H1 (cell line): ENCODE results near the gene VSTM2B. TPM values are rescaled to one million over a fixed set of nuclear protein-coding genes. Genes with fewer than 3 reads are reported as not detected.

Experiments used
- CTCF ChIA-PET: fragments of 300-600 bp; sonication (Branson Sonifier 250); formaldehyde crosslinking; loops from one replicate; lab custom pipeline; 2021; ENCODE audit not compliant: partially characterized antibody; lab: Charles Lee
- POLR2A ChIA-PET: fragments of 300-600 bp; sonication (Branson Sonifier 250); formaldehyde crosslinking; loops from one replicate; lab custom pipeline; 2021; ENCODE audit warnings: inconsistent platforms; ENCODE audit not compliant: partially characterized antibody; lab: Charles Lee
- DNase-seq, 2 experiments: peaks; one replicate each; pipeline versions ENCODE4 v3.0.0 to v3.0.0-alpha.2; 2010 to 2022; ENCODE audit warnings: low spot score in 2 of 2, low read depth in 1 of 2, mixed read lengths in 1 of 2
- FAIRE-seq: peaks from 2 replicates; lab custom pipeline; 2011; peaks lifted over from hg19 to GRCh38; lab: Jason Lieb, UNC
- H2AFZ ChIP-seq: 2 replicates; pipeline ENCODE4 v1.8.1; 2012; ENCODE audit warnings: low read length, inconsistent platforms
- H2AK5ac ChIP-seq: 2 replicates; pipeline ENCODE4 v1.6.1; 2013; ENCODE audit warnings: low read depth, low read length
- H2BK120ac ChIP-seq: replicated peaks from 2 replicates; pipeline ENCODE3; 2013; ENCODE audit warnings: low read depth, low read length, inconsistent platforms
- H2BK12ac ChIP-seq: 2 replicates; pipeline ENCODE4 v1.6.1; 2013; ENCODE audit warnings: low read depth, low read length
- H2BK15ac ChIP-seq: 2 replicates; pipeline ENCODE4 v1.6.1; 2013; ENCODE audit warnings: low read length
- H2BK20ac ChIP-seq: 2 replicates; pipeline ENCODE4 v1.6.1; 2013; ENCODE audit warnings: low read length
- H2BK5ac ChIP-seq: 2 replicates; pipeline ENCODE4 v1.6.1; 2013; ENCODE audit warnings: low read depth, low read length
- H3K14ac ChIP-seq: 2 replicates; pipeline ENCODE4 v1.6.1; 2013; ENCODE audit warnings: inconsistent platforms; ENCODE audit not compliant: insufficient read length
- H3K18ac ChIP-seq: 2 replicates; pipeline ENCODE4 v1.6.1; 2013; ENCODE audit warnings: low read length; ENCODE audit errors: extremely low read depth
- H3K23ac ChIP-seq: 2 replicates; pipeline ENCODE4 v1.6.1; 2013; ENCODE audit warnings: inconsistent platforms; ENCODE audit not compliant: insufficient read length
- H3K23me2 ChIP-seq: 2 replicates; pipeline ENCODE4 v1.6.1; 2013; ENCODE audit warnings: low read depth, low read length
- H3K27ac ChIP-seq: 2 replicates; pipeline ENCODE4 v1.6.1; 2011; ENCODE audit warnings: low read depth, low read length, inconsistent platforms
- H3K27me3 ChIP-seq, 4 experiments: replicated peaks in 1 of 4; 1 replicate in 1 of 4; 2 replicates in 3 of 4; pipeline versions ENCODE4 v1.6.1 to v1.8.1; 2011 to 2013; ENCODE audit warnings: low read length in 3 of 4, mild to moderate bottlenecking in 3 of 4, inconsistent platforms in 2 of 4, mixed read lengths in 2 of 4, moderate library complexity in 1 of 4; ENCODE audit not compliant: control insufficient read depth in 3 of 4, insufficient read depth in 3 of 4; ENCODE audit errors: extremely low read depth in 1 of 4
- H3K36me3 ChIP-seq, 4 experiments: 2 replicates each; pipeline versions ENCODE4 v1.6.1 to v1.8.1; 2011 to 2013; ENCODE audit warnings: mild to moderate bottlenecking in 4 of 4, low read length in 3 of 4, moderate library complexity in 2 of 4, control low read depth in 1 of 4, inconsistent platforms in 1 of 4; ENCODE audit not compliant: insufficient read depth in 4 of 4, control insufficient read depth in 2 of 4
- H3K4ac ChIP-seq: replicated peaks from 2 replicates; pipeline ENCODE3; 2013; ENCODE audit warnings: low read length, low read depth, mixed read lengths, inconsistent platforms; ENCODE audit not compliant: insufficient read length
- H3K4me1 ChIP-seq, 4 experiments: replicated peaks in 1 of 4; 1 replicate in 1 of 4; 2 replicates in 3 of 4; pipeline versions ENCODE4 v1.6.1 to v1.8.1; 2011 to 2013; ENCODE audit warnings: low read length in 3 of 4, inconsistent platforms in 2 of 4, mixed read lengths in 1 of 4; ENCODE audit not compliant: insufficient read depth in 4 of 4, control insufficient read depth in 3 of 4
- H3K4me2 ChIP-seq, 2 experiments: 2 replicates each; pipeline versions ENCODE4 v1.6.1 to v1.8.1; 2011 to 2013; ENCODE audit warnings: low read depth in 2 of 2, low read length in 2 of 2, control low read depth in 1 of 2, inconsistent platforms in 1 of 2, mild to moderate bottlenecking in 1 of 2; ENCODE audit not compliant: insufficient read depth in 1 of 2
- H3K4me3 ChIP-seq, 4 experiments: fragments of 200-600, 300-600 bp in 1 of 4; sonication (generic), shearing (Covaris generic), sonication (Bioruptor Twin) in 1 of 4; 2 replicates each; pipeline versions ENCODE4 v1.5.1 to v1.8.1; 2011 to 2016; ENCODE audit warnings: low read length in 4 of 4, low read depth in 3 of 4, control low read depth in 2 of 4, inconsistent platforms in 2 of 4, mild to moderate bottlenecking in 2 of 4, mixed read lengths in 1 of 4, moderate library complexity in 1 of 4; ENCODE audit not compliant: insufficient read depth in 2 of 4; ENCODE audit errors: extremely low read depth in 1 of 4
- H3K56ac ChIP-seq: replicated peaks from 2 replicates; pipeline ENCODE3; 2013; ENCODE audit warnings: low read depth, mild to moderate bottlenecking, mixed read lengths, low read length, inconsistent platforms; ENCODE audit not compliant: insufficient read length
- H3K79me1 ChIP-seq: 2 replicates; pipeline ENCODE4 v1.6.1; 2013; ENCODE audit warnings: low read depth, low read length, control low read depth
- H3K79me2 ChIP-seq, 2 experiments: 2 replicates each; pipeline versions ENCODE4 v1.6.1 to v1.8.1; 2012 to 2013; ENCODE audit warnings: low read length in 2 of 2, mild to moderate bottlenecking in 2 of 2, inconsistent platforms in 1 of 2; ENCODE audit not compliant: insufficient read depth in 2 of 2, control insufficient read depth in 1 of 2
- H3K9ac ChIP-seq, 4 experiments: replicated peaks in 1 of 4; 1 replicate in 1 of 4; 2 replicates in 3 of 4; pipeline versions ENCODE4 v1.6.1 to v1.8.1; 2011 to 2013; ENCODE audit warnings: low read depth in 3 of 4, low read length in 3 of 4, control low read depth in 2 of 4, mild to moderate bottlenecking in 2 of 4, moderate library complexity in 2 of 4, inconsistent platforms in 1 of 4; ENCODE audit errors: extremely low read depth in 1 of 4
- H3K9me3 ChIP-seq, 2 experiments: 2 replicates each; pipeline versions ENCODE4 v1.6.1 to v1.8.1; 2012 to 2013; ENCODE audit warnings: mild to moderate bottlenecking in 2 of 2, moderate library complexity in 2 of 2, control low read depth in 1 of 2, inconsistent platforms in 1 of 2, low read depth in 1 of 2, low read length in 1 of 2, mixed read lengths in 1 of 2; ENCODE audit not compliant: insufficient read depth in 2 of 2
- H4K20me1 ChIP-seq, 2 experiments: replicated peaks in 1 of 2; 2 replicates each; pipeline versions ENCODE3 to v1.8.1; 2011 to 2013; ENCODE audit warnings: inconsistent platforms in 2 of 2, low read length in 2 of 2, mild to moderate bottlenecking in 1 of 2; ENCODE audit not compliant: insufficient read depth in 2 of 2, control insufficient read depth in 1 of 2
- H4K5ac ChIP-seq: 2 replicates; pipeline ENCODE4 v1.6.1; 2013; ENCODE audit warnings: low read length, low read depth, mixed read lengths, inconsistent platforms; ENCODE audit not compliant: insufficient read length
- H4K8ac ChIP-seq: 2 replicates; pipeline ENCODE4 v1.8.0; 2013; ENCODE audit warnings: mild to moderate bottlenecking, moderate library complexity, low read length, inconsistent platforms; ENCODE audit not compliant: insufficient read depth; ENCODE audit errors: extremely low read depth
- H4K91ac ChIP-seq: replicated peaks from 2 replicates; pipeline ENCODE3; 2013; ENCODE audit warnings: low read length, mixed read lengths, inconsistent platforms; ENCODE audit not compliant: insufficient read length
- CBX5 ChIP-seq: fragments of 300-800, 300-1000 bp; sonication (generic); IDR thresholded peaks from 2 replicates; pipeline ENCODE4 v1.7.1; 2016; ENCODE audit warnings: antibody characterized with exemption, low read length, low read depth
- CHD1 ChIP-seq: IDR thresholded peaks from 2 replicates; pipeline ENCODE4 v1.6.1; 2012; ENCODE audit warnings: low read depth, low read length, improper control_type of control experiment
- CREB1 ChIP-seq: IDR thresholded peaks from 2 replicates; pipeline ENCODE4 v1.6.1; 2012; ENCODE audit warnings: inconsistent platforms
- EP300 ChIP-seq, 2 experiments: IDR thresholded peaks; 1 replicate in 1 of 2; 2 replicates in 1 of 2; pipeline ENCODE4 v1.6.1; 2011 to 2012; ENCODE audit warnings: low read depth in 2 of 2, low read length in 2 of 2, mild to moderate bottlenecking in 2 of 2, borderline replicate concordance in 1 of 2, inconsistent platforms in 1 of 2, moderate library complexity in 1 of 2
- FOSL1 ChIP-seq: IDR thresholded peaks from 2 replicates; pipeline ENCODE4 v1.6.1; 2011; ENCODE audit warnings: mild to moderate bottlenecking, low read depth, low read length, moderate library complexity; ENCODE audit not compliant: insufficient read depth
- KDM5A ChIP-seq: fragments of 200-600 bp; IDR thresholded peaks from 2 replicates; pipeline ENCODE4 v1.7.1; 2012; ENCODE audit warnings: mild to moderate bottlenecking, low read length, inconsistent platforms, mixed read lengths
- NRF1 ChIP-seq: IDR thresholded peaks from 2 replicates; pipeline ENCODE4 v1.6.1; 2011; ENCODE audit warnings: mild to moderate bottlenecking, low read depth, low read length, improper control_type of control experiment
- POLR2A ChIP-seq, 2 experiments: IDR thresholded peaks; 1 replicate in 1 of 2; 2 replicates in 1 of 2; pipeline ENCODE4 v1.6.1; 2011; ENCODE audit warnings: low read depth in 2 of 2, low read length in 2 of 2, mild to moderate bottlenecking in 2 of 2; ENCODE audit errors: control extremely low read depth in 1 of 2
- POU5F1 ChIP-seq: IDR thresholded peaks from 2 replicates; pipeline ENCODE4 v1.6.1; 2011; ENCODE audit warnings: low read depth, mild to moderate bottlenecking, low read length, moderate library complexity
- RAD21 ChIP-seq, 2 experiments: IDR thresholded peaks in 1 of 2; conservative IDR thresholded peaks in 1 of 2; 2 replicates each; pipeline ENCODE4 v1.6.1; 2011; ENCODE audit warnings: low read depth in 2 of 2, low read length in 2 of 2, improper control_type of control experiment in 1 of 2, inconsistent platforms in 1 of 2, mild to moderate bottlenecking in 1 of 2, moderate library complexity in 1 of 2
- SAP30 ChIP-seq: fragments of 300-600 bp; sonication (generic); IDR thresholded peaks from 2 replicates; pipeline ENCODE4 v1.7.1; 2012; ENCODE audit warnings: low read length, moderate library complexity, mild to moderate bottlenecking, inconsistent platforms; ENCODE audit not compliant: insufficient read depth, insufficient replicate concordance
- SIRT6 ChIP-seq: IDR thresholded peaks from one replicate; pipeline ENCODE4 v1.7.1; 2012; ENCODE audit warnings: low read length, inconsistent platforms
- ZNF274 ChIP-seq: IDR thresholded peaks from 2 replicates; pipeline ENCODE4 v1.7.0; 2012; ENCODE audit warnings: low read length, borderline replicate concordance; ENCODE audit errors: extremely low read depth
- WGBS, 2 experiments: shearing (Covaris generic) in 1 of 2; methylation state at CpG; one replicate each; pipeline versions ENCODE4 v1.1.6 to v1.1.7; 2013 to 2015; ENCODE audit warnings: low lambda C conversion rate in 2 of 2, mixed read lengths in 2 of 2, inconsistent platforms in 1 of 2, low coverage in 1 of 2, missing lambda C conversion rate in 1 of 2; ENCODE audit not compliant: insufficient replicate concordance in 2 of 2, insufficient coverage in 1 of 2, insufficient read length in 1 of 2; ENCODE audit errors: extremely low coverage in 1 of 2, missing lambda C conversion rate in 1 of 2; 5-methylcytosine and 5-hydroxymethylcytosine counted together
- polyA plus RNA-seq, 7 experiments: library from polyadenylated mRNA; depleted of rRNA in 3 of 7; stranded (reverse) in 5 of 7; unstranded in 2 of 7; fragments of >200 nt in 5 of 7; fragments of 200-250 nt in 2 of 7; gene quantifications; 1 replicate in 5 of 7; 2 replicates in 1 of 7; 4 replicates in 1 of 7; pipeline versions ENCODE4 v1.2.1 to v1.2.3, GENCODE V29; 2011 to 2013; ENCODE audit warnings: missing spikeins in 2 of 7, mixed read lengths in 2 of 7
- total RNA-seq: library from RNA; stranded (reverse); fragmentation: NEBNext Ultra II Directional; extraction: Animal tissue kit (Norgen Biotek cat#: 25700); gene quantifications from 2 replicates; pipeline ENCODE4 v1.2.1, GENCODE V29; 2021

Gene VSTM2B
- total and polyA plus RNA-seq, 2 of the 8 experiments (the other 6 are each of a cell fraction or from before 2014, with no cell fraction given) = 0.82 to 1.5 TPM

DNA sequence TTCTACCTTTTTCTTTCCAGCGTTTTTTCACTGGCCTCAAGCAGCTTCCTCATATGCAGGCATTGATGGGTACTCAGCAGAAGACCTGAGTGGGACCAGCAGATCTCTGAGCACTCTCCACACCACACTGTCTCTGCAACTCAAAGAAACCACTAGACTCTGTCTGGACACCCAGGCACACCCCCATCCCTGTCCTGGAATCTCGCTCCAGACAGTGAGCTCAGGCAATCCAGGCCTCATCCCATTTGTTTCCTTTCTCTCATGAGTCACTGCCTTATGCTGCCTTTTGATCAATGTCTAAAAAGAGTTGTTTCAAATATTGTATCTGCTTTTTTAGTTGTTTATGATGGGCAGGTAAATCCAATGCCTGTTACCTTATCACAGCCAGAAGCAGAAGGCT lies 60.6 kb downstream of the VSTM2B start:
- Histone ChIP-seq H2BK15ac (no peak overlapping the region), H4K91ac (no peak overlapping the region), H3K79me1 (no peaks in the 10 kb centered on the region), H3K18ac (no peak overlapping the region), H2BK5ac (no peak overlapping the region), H3K23me2 (no peaks in the 10 kb centered on the region), H4K20me1 (peaks cover 0 to 2% of the 10 kb centered on the region in 2 experiments), H3K27me3 (peaks cover 0 to under 1% (median 0%) of the 10 kb centered on the region in 4 experiments; a peak in 3 of 7 replicates), H3K56ac (no peak overlapping the region), H2AFZ (no peak overlapping the region), H2AK5ac (no peak overlapping the region), H3K4me2 (no peak overlapping the region), H3K36me3 (no peaks in the 10 kb centered on the region), H3K4ac (no peak overlapping the region), H2BK20ac (no peak overlapping the region), H3K23ac (no peak overlapping the region), H3K9ac (no peak overlapping the region), H3K4me1 (no peaks in the 10 kb centered on the region), H3K27ac (no peak overlapping the region), H4K8ac (no peak overlapping the region), H2BK12ac (no peak overlapping the region), H4K5ac (no peak overlapping the region), H3K4me3 (no peak overlapping the region), H3K14ac (no peak overlapping the region), H2BK120ac (no peak overlapping the region), H3K9me3 (no peaks in the 10 kb centered on the region), H3K79me2 (no peaks in the 10 kb centered on the region)
- POLR2A ChIA-PET = no interaction called here
- no peak for FAIRE-seq
- CTCF ChIA-PET = interaction anchor here (0.9 to 4.0 kb wide), 3 partner anchors 11 to 57 kb away, joined by 4 to 14 read pairs (median 4); no protein-coding TSS in a partner anchor
- TF ChIP-seq NRF1 (no peak), SAP30 (no peak), CHD1 (no peak), CREB1 (no peak), ZNF274 (no peak), POU5F1 (no peak), RAD21 (IDR thresholded peaks at IDR 0.05 in 1 of 2, conservative IDR thresholded peaks at IDR 0.05 in 1 of 2; ENCODE audit: low read depth in 2 of 2, low read length in 2 of 2) (no peak), CBX5 (no peak), POLR2A (IDR thresholded peaks at IDR 0.05; ENCODE audit: control extremely low read depth in 1 of 2, low read depth in 2 of 2, low read length in 2 of 2) (no peak), SIRT6 (no peak), KDM5A (no peak), EP300 (IDR thresholded peaks at IDR 0.05; ENCODE audit: borderline replicate concordance in 1 of 2, low read depth in 2 of 2, low read length in 2 of 2) (no peak), FOSL1 (no peak)
- no peak for DNase-seq
- 90% methylated on average over 2 of the region's 2 CpGs; no CpG with 5 or more reads in 1 of the 2 experiments for WGBS, 2 experiments
